Testis (tissue), 2 donors: ENCODE data around the gene PTCD2.
A peak's percentile ranks its signal among the peaks of the same experiment; 100 is the strongest.

Experiments used
- POLR2A ChIP-seq: fragments of 450-650 bp; IDR thresholded peaks from one replicate; pipeline ENCODE4 v1.6.1; 2017; ENCODE audit warnings: antibody characterized with exemption, mild to moderate bottlenecking, moderate library complexity
- TF ChIP-seq, protein P1 (sequence below), 3 experiments: fragments of 450-650 bp in 2 of 3; fragments of 200-600 bp in 1 of 3; sonication (generic) in 1 of 3; IDR thresholded peaks; one replicate each; pipeline ENCODE4 v1.5.1; 2016 to 2019; ENCODE audit warnings: antibody characterized with exemption in 3 of 3, mild to moderate bottlenecking in 2 of 3, moderate library complexity in 1 of 3

DNA sequence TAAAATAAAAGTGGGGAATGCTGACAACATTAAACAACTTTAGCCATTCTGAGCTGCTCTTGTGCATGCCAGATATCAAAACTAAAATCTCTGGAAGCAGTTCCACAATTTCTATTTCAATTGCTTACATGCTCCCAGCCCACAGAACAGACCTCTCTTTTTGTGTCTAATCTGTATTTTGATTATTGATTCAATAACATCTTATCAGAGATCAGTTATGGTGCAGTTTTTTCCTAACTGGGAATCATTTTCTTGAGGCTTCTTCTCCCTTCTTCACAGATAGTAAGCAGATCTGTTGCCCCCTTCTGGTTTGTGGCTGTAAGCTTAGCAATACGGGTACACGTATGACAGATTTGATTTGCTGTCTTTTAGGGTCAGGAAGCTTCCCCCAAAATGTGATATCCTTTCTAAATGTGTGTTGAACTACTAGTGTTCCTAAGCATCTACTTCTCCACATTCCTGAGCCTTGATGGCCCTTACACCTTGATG is 39.5 kb upstream of the PTCD2 start:
- no peak for TF ChIP-seq POLR2A
- TF ChIP-seq, protein P1, sequence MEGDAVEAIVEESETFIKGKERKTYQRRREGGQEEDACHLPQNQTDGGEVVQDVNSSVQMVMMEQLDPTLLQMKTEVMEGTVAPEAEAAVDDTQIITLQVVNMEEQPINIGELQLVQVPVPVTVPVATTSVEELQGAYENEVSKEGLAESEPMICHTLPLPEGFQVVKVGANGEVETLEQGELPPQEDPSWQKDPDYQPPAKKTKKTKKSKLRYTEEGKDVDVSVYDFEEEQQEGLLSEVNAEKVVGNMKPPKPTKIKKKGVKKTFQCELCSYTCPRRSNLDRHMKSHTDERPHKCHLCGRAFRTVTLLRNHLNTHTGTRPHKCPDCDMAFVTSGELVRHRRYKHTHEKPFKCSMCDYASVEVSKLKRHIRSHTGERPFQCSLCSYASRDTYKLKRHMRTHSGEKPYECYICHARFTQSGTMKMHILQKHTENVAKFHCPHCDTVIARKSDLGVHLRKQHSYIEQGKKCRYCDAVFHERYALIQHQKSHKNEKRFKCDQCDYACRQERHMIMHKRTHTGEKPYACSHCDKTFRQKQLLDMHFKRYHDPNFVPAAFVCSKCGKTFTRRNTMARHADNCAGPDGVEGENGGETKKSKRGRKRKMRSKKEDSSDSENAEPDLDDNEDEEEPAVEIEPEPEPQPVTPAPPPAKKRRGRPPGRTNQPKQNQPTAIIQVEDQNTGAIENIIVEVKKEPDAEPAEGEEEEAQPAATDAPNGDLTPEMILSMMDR (IDR thresholded peaks at IDR 0.05): peak; percentile 32 to 34 (median 33)
